H1 (cell line): ENCODE data around the gene ITIH4. TPM values are rescaled to one million over a fixed set of nuclear protein-coding genes. Genes with fewer than 3 reads are reported as not detected.

ENCODE experiments used
- CTBP2 ChIP-seq: IDR thresholded peaks from 2 replicates; pipeline ENCODE4 v1.7.0; 2011; ENCODE audit warnings: borderline replicate concordance, mild to moderate bottlenecking, moderate library complexity, mixed read lengths, low read length; ENCODE audit not compliant: insufficient read depth, insufficient read length
- RNF2 ChIP-seq: fragments of 200-900, 300-1000 bp; sonication (generic); IDR thresholded peaks from 2 replicates; pipeline ENCODE4 v1.7.1; 2016; ENCODE audit warnings: borderline replicate concordance, low read depth, mild to moderate bottlenecking, antibody characterized with exemption, low read length; ENCODE audit not compliant: poor library complexity, severe bottlenecking; ENCODE audit errors: missing control alignments
- SP2 ChIP-seq: IDR thresholded peaks from 2 replicates; pipeline ENCODE4 v1.6.1; 2012; ENCODE audit warnings: mild to moderate bottlenecking, low read length, inconsistent platforms
- TCF12 ChIP-seq: IDR thresholded peaks from 2 replicates; pipeline ENCODE4 v1.6.1; 2011; ENCODE audit warnings: low read depth, mild to moderate bottlenecking, low read length
- USF2 ChIP-seq: IDR thresholded peaks from 2 replicates; pipeline ENCODE4 v1.6.1; 2011; ENCODE audit warnings: low read length, improper control_type of control experiment
- polyA plus RNA-seq, 7 experiments: library from polyadenylated mRNA; depleted of rRNA in 3 of 7; stranded (reverse) in 5 of 7; unstranded in 2 of 7; fragments of >200 nt in 5 of 7; fragments of 200-250 nt in 2 of 7; gene quantifications; 1 replicate in 5 of 7; 2 replicates in 1 of 7; 4 replicates in 1 of 7; pipeline versions ENCODE4 v1.2.1 to v1.2.3, GENCODE V29; 2011 to 2013; ENCODE audit warnings: missing spikeins in 2 of 7, mixed read lengths in 2 of 7
- total RNA-seq: library from RNA; stranded (reverse); fragmentation: NEBNext Ultra II Directional; extraction: Animal tissue kit (Norgen Biotek cat#: 25700); gene quantifications from 2 replicates; pipeline ENCODE4 v1.2.1, GENCODE V29; 2021

The ITIH4 gene
- total and polyA plus RNA-seq, 2 of the 8 experiments (the other 6 are each of a cell fraction or from before 2014, with no cell fraction given), result 3.4 to 3.7 TPM

DNA sequence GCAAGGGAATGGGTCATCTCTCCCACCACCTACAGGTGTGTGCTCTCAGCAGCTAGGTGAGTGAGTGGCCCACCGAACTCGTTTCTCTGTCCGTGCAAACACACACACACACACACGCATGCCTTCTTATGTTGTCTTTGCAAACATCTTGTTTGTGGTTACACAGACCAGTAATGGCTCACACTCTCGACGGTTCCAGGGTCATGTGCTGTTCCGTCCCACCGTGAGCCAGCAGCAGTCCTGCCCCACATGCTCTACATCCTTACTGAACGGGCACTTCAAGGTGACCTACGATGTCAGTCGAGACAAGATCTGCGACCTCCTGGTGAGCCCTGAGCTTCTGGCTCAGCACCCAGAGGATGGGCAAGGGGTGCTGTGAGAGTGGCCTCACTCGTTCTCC lies 48.7 kb downstream of the ITIH4 start (continued):
- TF ChIP-seq RNF2 (no peak), TCF12 (no peak), CTBP2 (no peak), USF2 (no peak), SP2 (no peak)
